Glutamatergic neuron (in vitro differentiated cells): ENCODE measurements around the gene CCSAP. TPM values are rescaled to one million over a fixed set of nuclear protein-coding genes. Genes with fewer than 3 reads are reported as not detected.

Source experiments
- DNase-seq: peaks from one replicate; pipeline ENCODE4 v3.0.0; 2022
- H3K27ac Mint-ChIP-seq: one replicate; pipeline ENCODE4 v1.8.0; 2020; ENCODE audit warnings: mild to moderate bottlenecking, mixed read lengths, inconsistent platforms; ENCODE audit not compliant: unreplicated experiment
- H3K27me3 Mint-ChIP-seq: one replicate; pipeline ENCODE4 v1.8.0; 2020; ENCODE audit warnings: mild to moderate bottlenecking, moderate library complexity, mixed read lengths, inconsistent platforms; ENCODE audit not compliant: unreplicated experiment
- H3K36me3 Mint-ChIP-seq: one replicate; pipeline ENCODE4 v1.8.0; 2020; ENCODE audit warnings: mild to moderate bottlenecking, mixed read lengths, inconsistent platforms; ENCODE audit not compliant: unreplicated experiment
- H3K4me1 Mint-ChIP-seq: one replicate; pipeline ENCODE4 v1.8.0; 2020; ENCODE audit warnings: mild to moderate bottlenecking, low read depth, mixed read lengths, inconsistent platforms; ENCODE audit not compliant: unreplicated experiment
- H3K4me3 Mint-ChIP-seq: one replicate; pipeline ENCODE4 v1.8.0; 2020; ENCODE audit warnings: mild to moderate bottlenecking, mixed read lengths, inconsistent platforms; ENCODE audit not compliant: unreplicated experiment
- H3K9me3 Mint-ChIP-seq: one replicate; pipeline ENCODE4 v1.8.0; 2020; ENCODE audit warnings: mild to moderate bottlenecking, moderate library complexity, mixed read lengths, inconsistent platforms; ENCODE audit not compliant: unreplicated experiment
- total RNA-seq: library from RNA; stranded (reverse); fragmentation: NEBNext Ultra II Directional; extraction: Animal tissue kit (Norgen Biotek cat#: 25700); gene quantifications from one replicate; pipeline ENCODE4 v1.2.1, GENCODE V29; 2021; ENCODE audit not compliant: unreplicated experiment
- TF ChIP-seq, protein P1 (sequence below): fragments of 200-600 bp; sonication (generic); IDR thresholded peaks from one replicate; pipeline ENCODE4 v1.5.0; 2021; ENCODE audit not compliant: partially characterized antibody, unreplicated experiment

CCSAP gene
- total RNA-seq, 1 donor from 2014 or later: 18.5 TPM

GRCh38 chr1:229287267-229287666 lies 55.6 kb downstream of the CCSAP start:
- H3K27ac Mint-ChIP-seq: no peak overlapping the region
- no peak for DNase-seq
- peaks cover 11% of the 10 kb centered on the region for H3K36me3 Mint-ChIP-seq
- H3K4me3 Mint-ChIP-seq: no peak overlapping the region
- peaks cover 2% of the 10 kb centered on the region for H3K9me3 Mint-ChIP-seq
- H3K4me1 Mint-ChIP-seq: peaks cover 18% of the 10 kb centered on the region
- H3K27me3 Mint-ChIP-seq: peaks cover 4% of the 10 kb centered on the region
- TF ChIP-seq, protein P1, sequence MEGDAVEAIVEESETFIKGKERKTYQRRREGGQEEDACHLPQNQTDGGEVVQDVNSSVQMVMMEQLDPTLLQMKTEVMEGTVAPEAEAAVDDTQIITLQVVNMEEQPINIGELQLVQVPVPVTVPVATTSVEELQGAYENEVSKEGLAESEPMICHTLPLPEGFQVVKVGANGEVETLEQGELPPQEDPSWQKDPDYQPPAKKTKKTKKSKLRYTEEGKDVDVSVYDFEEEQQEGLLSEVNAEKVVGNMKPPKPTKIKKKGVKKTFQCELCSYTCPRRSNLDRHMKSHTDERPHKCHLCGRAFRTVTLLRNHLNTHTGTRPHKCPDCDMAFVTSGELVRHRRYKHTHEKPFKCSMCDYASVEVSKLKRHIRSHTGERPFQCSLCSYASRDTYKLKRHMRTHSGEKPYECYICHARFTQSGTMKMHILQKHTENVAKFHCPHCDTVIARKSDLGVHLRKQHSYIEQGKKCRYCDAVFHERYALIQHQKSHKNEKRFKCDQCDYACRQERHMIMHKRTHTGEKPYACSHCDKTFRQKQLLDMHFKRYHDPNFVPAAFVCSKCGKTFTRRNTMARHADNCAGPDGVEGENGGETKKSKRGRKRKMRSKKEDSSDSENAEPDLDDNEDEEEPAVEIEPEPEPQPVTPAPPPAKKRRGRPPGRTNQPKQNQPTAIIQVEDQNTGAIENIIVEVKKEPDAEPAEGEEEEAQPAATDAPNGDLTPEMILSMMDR: no peak

DNA sequence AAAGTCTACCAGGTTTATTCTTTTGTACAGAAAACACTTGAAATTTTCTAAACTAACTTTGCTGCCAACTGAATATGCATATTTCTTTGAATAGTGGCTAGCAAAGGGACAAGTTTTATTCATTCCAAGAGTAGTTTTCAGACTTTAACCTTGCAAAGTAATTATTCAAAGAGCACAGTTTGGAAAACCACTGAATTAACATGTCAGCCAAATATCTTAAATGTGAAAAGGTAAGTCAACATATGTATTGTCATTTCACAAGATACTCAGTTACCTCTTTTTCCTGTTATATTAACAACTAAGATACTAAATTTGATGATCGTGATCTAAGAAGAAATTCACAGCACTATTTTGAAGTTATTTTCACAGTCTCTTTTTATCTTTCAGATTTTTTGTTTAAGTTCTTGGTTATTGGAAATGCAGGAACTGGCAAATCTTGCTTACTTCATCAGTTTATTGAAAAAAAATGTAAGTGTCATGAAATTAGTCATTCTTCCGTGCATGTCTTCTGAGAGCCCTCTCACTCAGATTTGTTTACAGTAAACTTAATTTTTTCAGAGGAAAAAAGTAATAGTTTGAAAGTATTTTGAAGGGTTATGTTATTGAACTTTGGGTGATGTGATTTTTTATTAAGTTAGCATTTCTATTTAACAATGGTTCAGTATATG lies 56.6 kb downstream of the CCSAP start:
- H3K27me3 Mint-ChIP-seq: peaks cover 4% of the 10 kb centered on the region
- H3K9me3 Mint-ChIP-seq: peaks cover 1% of the 10 kb centered on the region
- no peak for DNase-seq
- TF ChIP-seq, protein P1: no peak
- H3K27ac Mint-ChIP-seq: no peak overlapping the region
- peaks cover 18% of the 10 kb centered on the region for H3K4me1 Mint-ChIP-seq
- peaks cover 8% of the 10 kb centered on the region for H3K36me3 Mint-ChIP-seq
- H3K4me3 Mint-ChIP-seq: no peak overlapping the region

DNA sequence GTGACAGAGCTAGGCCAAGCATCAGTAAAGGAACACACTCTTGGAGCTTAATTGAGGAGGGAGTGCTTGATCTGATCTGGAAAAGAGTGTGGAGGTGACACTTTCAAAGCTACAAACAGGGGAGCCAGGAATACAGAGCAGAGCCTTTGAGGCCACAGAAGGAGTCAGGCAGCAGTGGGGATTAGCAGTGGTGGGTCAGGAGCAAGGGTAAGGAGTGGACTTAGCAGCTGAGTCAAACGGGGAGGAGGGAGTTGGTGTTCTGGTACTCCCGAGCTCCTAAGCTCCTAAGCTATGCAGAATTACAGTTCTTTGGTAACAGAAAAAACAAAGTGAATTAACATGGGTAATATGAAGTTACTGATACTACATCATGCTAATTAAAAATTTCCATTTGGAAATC lies 57.4 kb downstream of the CCSAP start:
- peaks cover 4% of the 10 kb centered on the region for H3K27me3 Mint-ChIP-seq
- no peak overlapping the region for H3K4me3 Mint-ChIP-seq
- peaks cover under 1% of the 10 kb centered on the region for H3K36me3 Mint-ChIP-seq
- no peak overlapping the region for H3K27ac Mint-ChIP-seq
- H3K9me3 Mint-ChIP-seq: no peaks in the 10 kb centered on the region
- no peak for DNase-seq
- TF ChIP-seq, protein P1: no peak
- peaks cover 18% of the 10 kb centered on the region for H3K4me1 Mint-ChIP-seq

- TF ChIP-seq, protein P1: no peak
- Mint-ChIP-seq H3K9me3 (no peaks in the 10 kb centered on the region), H3K36me3 (no peaks in the 10 kb centered on the region), H3K27ac (no peak overlapping the region), H3K27me3 (peaks cover 4% of the 10 kb centered on the region), H3K4me1 (peaks cover 18% of the 10 kb centered on the region), H3K4me3 (no peak overlapping the region)
- no peak for DNase-seq
Measured at GRCh38 chr1:229284887-229285286, 58.0 kb downstream of the CCSAP start.

- Mint-ChIP-seq H3K4me3 (no peak overlapping the region), H3K36me3 (no peaks in the 10 kb centered on the region), H3K27ac (no peak overlapping the region), H3K9me3 (no peaks in the 10 kb centered on the region), H3K4me1 (peaks cover 19% of the 10 kb centered on the region), H3K27me3 (peaks cover 3% of the 10 kb centered on the region)
- TF ChIP-seq, protein P1: no peak
- DNase-seq: no peak
Measured at GRCh38 chr1:229283183-229283611, 59.6 kb downstream of the CCSAP start.
